AG09309 (cell line): ENCODE results near the gene GCA.

Source experiments
- DNase-seq: peaks from one replicate; pipeline ENCODE4 v3.0.0-alpha.2; 2010; ENCODE audit warnings: low read depth
- H3K4me3 ChIP-seq: 2 replicates; pipeline ENCODE4 v1.5.1; 2011; ENCODE audit warnings: mild to moderate bottlenecking, low read depth, low read length, moderate library complexity; ENCODE audit not compliant: control insufficient read depth
- CTCF ChIP-seq: IDR thresholded peaks from 2 replicates; pipeline ENCODE4 v1.5.1; 2011; ENCODE audit warnings: mild to moderate bottlenecking, low read depth, low read length, inconsistent platforms; ENCODE audit not compliant: insufficient read depth, control insufficient read depth; ENCODE audit errors: missing control alignments

GCA gene

GRCh38 chr2:162342321-162342720 is 1.6 kb upstream of the GCA start:
- no peak for DNase-seq
- no peak overlapping the region for H3K4me3 ChIP-seq
- TF ChIP-seq CTCF = no peak

- DNase-seq = no peak
- TF ChIP-seq CTCF = no peak
- no peak overlapping the region for H3K4me3 ChIP-seq
Observed at GRCh38 chr2:162342841-162343240, 1.1 kb upstream of the GCA start.

GRCh38 chr2:162343492-162343823 is 474 bp upstream of the GCA start:
- TF ChIP-seq CTCF = no peak
- H3K4me3 ChIP-seq = peak overlapping the region; percentile 66; the same call in 1 of the 2 replicates
- DNase-seq = no peak

GRCh38 chr2:162344617-162344950 is 652 bp downstream of the GCA start:
- no peak for TF ChIP-seq CTCF
- no peak for DNase-seq
- no peak overlapping the region; the same call in 1 of the 2 replicates for H3K4me3 ChIP-seq

- TF ChIP-seq CTCF = no peak
- no peak for DNase-seq
- no peak overlapping the region for H3K4me3 ChIP-seq
Observed at GRCh38 chr2:162365392-162365791, 21.5 kb downstream of the GCA start.

GRCh38 chr2:162368494-162368893 is 24.6 kb downstream of the GCA start:
- TF ChIP-seq CTCF = no peak
- DNase-seq = no peak
- no peak overlapping the region for H3K4me3 ChIP-seq

- DNase-seq = no peak
- no peak for TF ChIP-seq CTCF
Observed at GRCh38 chr2:162369551-162369950, 25.6 kb downstream of the GCA start.

More at GRCh38 chr2:162369551-162369950, 25.6 kb downstream of the GCA start:
- no peak overlapping the region for H3K4me3 ChIP-seq
